Heart left ventricle (tissue), 16 donors: ENCODE results near the gene MTPN. TPM values are rescaled to one million over a fixed set of nuclear protein-coding genes. Genes with fewer than 3 reads are reported as not detected.

Source experiments
- ATAC-seq, 4 donors: fragments of 200-7000 bp; cut with Tn5 transposase; one replicate each; pipeline ENCODE4 v1.9.1; 2020 to 2022; ENCODE audit warnings: moderate library complexity in 4 of 4, mild to moderate bottlenecking in 3 of 4, moderate number of reproducible peaks in 1 of 4
- DNase-seq, 5 donors: peaks; one replicate each; pipeline ENCODE4 v3.0.0-alpha.2; 2020
- H3K27ac ChIP-seq, 12 donors: fragments of 200-600 bp; sonication (generic) in 4 of 12; one replicate each; pipeline versions ENCODE4 v1.5.0 to v1.8.0; 2016 to 2022; ENCODE audit warnings: mild to moderate bottlenecking in 2 of 12
- H3K27me3 ChIP-seq, 9 donors: fragments of 200-600 bp; sonication (generic) in 2 of 9; one replicate each; pipeline versions ENCODE4 v1.5.1 to v1.8.0; 2016 to 2022; ENCODE audit warnings: mild to moderate bottlenecking in 3 of 9
- H3K36me3 ChIP-seq, 9 donors: fragments of 200-600 bp; sonication (generic) in 2 of 9; one replicate each; pipeline versions ENCODE4 v1.5.0 to v1.8.0; 2018 to 2022; ENCODE audit warnings: mild to moderate bottlenecking in 2 of 9
- H3K4me1 ChIP-seq, 12 donors: fragments of 200-600 bp; sonication (generic) in 4 of 12; one replicate each; pipeline versions ENCODE4 v1.5.0 to v1.8.0; 2016 to 2022; ENCODE audit warnings: mild to moderate bottlenecking in 3 of 12
- H3K4me3 ChIP-seq, 12 donors: fragments of 200-600 bp; sonication (generic) in 4 of 12; one replicate each; pipeline versions ENCODE4 v1.5.0 to v1.8.0; 2017 to 2022; ENCODE audit warnings: mild to moderate bottlenecking in 9 of 12, moderate library complexity in 4 of 12
- H3K9me3 ChIP-seq, 12 donors: fragments of 200-600 bp; sonication (generic) in 4 of 12; one replicate each; pipeline versions ENCODE4 v1.5.0 to v1.8.0; 2016 to 2022; ENCODE audit warnings: mild to moderate bottlenecking in 1 of 12
- POLR2A ChIP-seq, 2 donors: fragments of 450-650 bp; IDR thresholded peaks; one replicate each; pipeline ENCODE4 v1.6.1; 2017; ENCODE audit warnings: antibody characterized with exemption in 2 of 2, mild to moderate bottlenecking in 2 of 2, moderate library complexity in 2 of 2
- WGBS, 4 donors: extraction: QIAGEN DNeasy Blood & Tissue Kit in 2 of 4; methylation state at CpG; one replicate each; pipeline versions ENCODE4 v1.1.5 to v1.1.7; 2013 to 2018; 5-methylcytosine and 5-hydroxymethylcytosine counted together
- intact Hi-C, 10 donors: fragments of 100-400 bp; cut with DNase I; formaldehyde crosslinking; loops; one replicate each; pipeline versions ENCODE4 v1.11.1 to v1.14.2; 2022
- polyA plus RNA-seq, 2 donors: library from polyadenylated mRNA; stranded (reverse); fragments of 200-250 nt; gene quantifications; one replicate each; pipeline ENCODE4 v1.2.3, GENCODE V29; 2013
- total RNA-seq, 9 donors: library from RNA; depleted of rRNA in 2 of 9; stranded (reverse); fragments of >200 nt in 2 of 9; fragmentation: NEBNext Ultra II Directional in 3 of 9; extraction: Animal tissue kit (Norgen Biotek cat#: 25700) in 3 of 9; gene quantifications; one replicate each; pipeline versions ENCODE4 v1.1.0 to v1.2.4, GENCODE V29; 2016 to 2023
- TF ChIP-seq, protein P1 (sequence below), 12 donors: fragments of 200-600 bp; sonication (generic) in 4 of 12; IDR thresholded peaks; one replicate each; pipeline versions ENCODE4 v1.5.0 to v1.8.0; 2018 to 2022; ENCODE audit warnings: antibody characterized with exemption in 12 of 12, mild to moderate bottlenecking in 5 of 12
- donor health status: ischemic (EF 13 %, LVEDD 7.1; RV severe dilation, severe dysfunction).
- donor health status: healthy with polysubstance abuse.
- donor health status: DM: no; HTN: yes; CAD: no.
- donor health status: DM: no; HTN: no; CAD: no.
- donor health status: ischemic (EF 25% LVEDD 6.9; RV normal size, moderate dysfunction).
- donor health status: ischemic (EF 25% LVEDD 5.7; RV mildly dilated, moderate dysfunction).
- donor health status: healthy.
- donor health status: DM: yes; HTN: yes; CAD: no.
- donor health status: ischemic (EF 35%, LVEDD 5.7; RV mildly dilated, moderate dysfunction).
- donor health status: nonischemic (EF 11% LVEDD 7.7; RV severe dilation, severe dysfunction).
- donor health status: DM: yes; HTN: yes; CAD: no.
- donor health status: PGD.
- donor health status: ischemic (EF 29% LVEDD 5.4; RV normal size, mild dysfunction).
- donor health status: nonischemic (EF 23%, LVEDD 6.1; RV moderate dilation, normal function).

Gene MTPN
- total and polyA plus RNA-seq, 11 donors, result 22.1 to 130 (median 90.4) TPM

DNA sequence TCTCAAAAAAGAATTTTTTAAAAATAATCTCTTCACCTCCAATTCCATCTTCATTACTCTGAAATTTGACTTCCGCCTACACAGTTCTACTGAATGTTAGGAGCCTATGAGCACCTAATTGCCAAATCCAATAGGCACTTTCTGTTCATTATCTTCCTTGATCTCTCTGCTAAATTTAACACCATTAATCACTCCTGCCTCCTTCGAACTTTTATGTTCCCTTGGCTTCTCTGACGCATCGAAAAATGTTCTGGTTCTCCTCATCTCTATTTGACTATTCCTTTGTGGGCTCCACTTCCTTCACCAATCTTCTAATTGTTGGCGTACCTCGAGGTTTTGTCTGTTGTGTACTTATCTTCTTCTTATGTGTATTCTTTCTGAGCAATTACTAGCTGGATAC, 87.3 kb downstream of the MTPN start:
- H3K4me3 ChIP-seq, result no peak overlapping the region
- H3K36me3 ChIP-seq, result no peaks in the 10 kb centered on the region
- H3K9me3 ChIP-seq, result no peaks in the 10 kb centered on the region
- H3K27me3 ChIP-seq, result no peaks in the 10 kb centered on the region
- H3K4me1 ChIP-seq, result peaks cover 0 to 4% (median 0%) of the 10 kb centered on the region in 12 donors
- intact Hi-C loops, result no loop called here
- TF ChIP-seq, protein P1, sequence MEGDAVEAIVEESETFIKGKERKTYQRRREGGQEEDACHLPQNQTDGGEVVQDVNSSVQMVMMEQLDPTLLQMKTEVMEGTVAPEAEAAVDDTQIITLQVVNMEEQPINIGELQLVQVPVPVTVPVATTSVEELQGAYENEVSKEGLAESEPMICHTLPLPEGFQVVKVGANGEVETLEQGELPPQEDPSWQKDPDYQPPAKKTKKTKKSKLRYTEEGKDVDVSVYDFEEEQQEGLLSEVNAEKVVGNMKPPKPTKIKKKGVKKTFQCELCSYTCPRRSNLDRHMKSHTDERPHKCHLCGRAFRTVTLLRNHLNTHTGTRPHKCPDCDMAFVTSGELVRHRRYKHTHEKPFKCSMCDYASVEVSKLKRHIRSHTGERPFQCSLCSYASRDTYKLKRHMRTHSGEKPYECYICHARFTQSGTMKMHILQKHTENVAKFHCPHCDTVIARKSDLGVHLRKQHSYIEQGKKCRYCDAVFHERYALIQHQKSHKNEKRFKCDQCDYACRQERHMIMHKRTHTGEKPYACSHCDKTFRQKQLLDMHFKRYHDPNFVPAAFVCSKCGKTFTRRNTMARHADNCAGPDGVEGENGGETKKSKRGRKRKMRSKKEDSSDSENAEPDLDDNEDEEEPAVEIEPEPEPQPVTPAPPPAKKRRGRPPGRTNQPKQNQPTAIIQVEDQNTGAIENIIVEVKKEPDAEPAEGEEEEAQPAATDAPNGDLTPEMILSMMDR (IDR thresholded peaks at IDR 0.05), result no peak
- no peak for TF ChIP-seq POLR2A (IDR thresholded peaks at IDR 0.05)
- ATAC-seq, result no peak
- WGBS, 4 donors, result 90 to 94% (median 93%) methylated on average over 6 of the region's 6 CpGs
- DNase-seq, result no peak
- H3K27ac ChIP-seq, result no peak overlapping the region

DNA sequence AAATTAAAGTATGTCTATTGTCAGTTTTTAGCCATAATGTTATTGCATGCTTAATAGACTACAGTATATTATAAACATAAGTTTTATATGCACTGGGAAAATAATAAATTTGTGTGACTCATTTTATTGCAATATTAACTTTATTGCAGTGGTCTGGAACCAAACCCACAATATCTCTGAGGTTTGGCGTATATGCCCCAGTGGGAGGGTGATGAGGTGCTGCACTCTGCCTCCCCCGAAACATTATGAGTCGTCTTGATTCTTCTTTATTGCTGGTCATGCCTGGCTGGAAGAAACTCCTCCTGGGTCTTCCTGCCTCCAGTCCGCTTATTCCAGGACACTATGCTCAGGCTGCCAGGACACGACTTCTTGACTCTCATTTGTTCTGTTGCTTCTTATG, 88.4 kb downstream of the MTPN start:
- H3K4me3 ChIP-seq, result no peak overlapping the region
- H3K36me3 ChIP-seq, result no peaks in the 10 kb centered on the region
- TF ChIP-seq, protein P1 (IDR thresholded peaks at IDR 0.05), result no peak
- TF ChIP-seq POLR2A (IDR thresholded peaks at IDR 0.05), result no peak
- DNase-seq (no peak), ATAC-seq (no peak)
- no peaks in the 10 kb centered on the region for H3K9me3 ChIP-seq
- intact Hi-C loops, result no loop called here
- 90 to 95% (median 90%) methylated on average over 5 of the region's 5 CpGs for WGBS, 4 donors
- peaks cover 0 to 13% (median 0%) of the 10 kb centered on the region in 12 donors for H3K4me1 ChIP-seq
- no peaks in the 10 kb centered on the region for H3K27me3 ChIP-seq
- H3K27ac ChIP-seq, result no peak overlapping the region

DNA sequence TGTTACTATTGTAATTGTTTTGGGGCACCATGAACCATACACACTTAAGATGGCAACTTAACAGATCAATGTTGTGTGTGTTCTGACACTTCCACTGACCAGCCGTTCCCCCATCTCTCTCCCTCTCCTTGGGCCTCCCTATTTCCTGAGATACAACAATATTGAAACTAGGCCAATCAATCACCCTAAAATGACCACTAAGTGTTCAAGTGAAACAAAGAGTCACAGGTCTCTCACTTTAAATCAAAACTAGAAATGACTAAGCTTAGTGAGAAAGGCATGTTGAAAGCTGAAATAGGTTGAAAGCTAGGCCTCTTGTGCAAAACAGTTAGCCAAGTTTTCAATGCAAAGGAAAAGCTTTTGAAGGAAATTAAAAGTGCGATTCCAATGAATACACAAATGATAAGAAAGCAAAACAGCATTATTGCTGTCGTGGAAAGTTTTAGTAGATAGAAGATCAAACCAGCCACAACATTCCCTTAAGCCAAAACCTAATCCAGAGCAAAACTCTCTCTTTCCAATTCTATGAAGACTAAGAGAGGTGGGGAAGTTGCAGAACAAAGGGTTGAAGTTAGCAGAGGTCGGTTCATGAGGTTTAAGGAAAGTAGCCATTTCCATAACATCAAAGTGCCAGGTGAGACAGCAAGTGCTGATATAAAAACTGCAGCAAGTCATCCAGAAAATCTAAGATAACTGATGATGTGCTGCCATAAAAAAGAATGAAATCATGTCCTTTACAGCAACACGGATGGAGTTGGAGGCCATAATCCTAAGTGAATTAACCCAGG, 90.6 kb downstream of the MTPN start:
- H3K36me3 ChIP-seq, result no peaks in the 10 kb centered on the region
- WGBS, 4 donors, result 77 to 85% (median 80%) methylated on average over 5 of the region's 5 CpGs
- ATAC-seq (no peak), DNase-seq (no peak)
- peaks cover 0 to 13% (median 0%) of the 10 kb centered on the region in 12 donors for H3K4me1 ChIP-seq
- H3K4me3 ChIP-seq, result no peak overlapping the region
- H3K27ac ChIP-seq, result no peak overlapping the region
- TF ChIP-seq, protein P1 (IDR thresholded peaks at IDR 0.05), result no peak
- TF ChIP-seq POLR2A (IDR thresholded peaks at IDR 0.05), result no peak
- intact Hi-C loops, result no loop called here
- H3K9me3 ChIP-seq, result no peaks in the 10 kb centered on the region
- H3K27me3 ChIP-seq, result no peaks in the 10 kb centered on the region

DNA sequence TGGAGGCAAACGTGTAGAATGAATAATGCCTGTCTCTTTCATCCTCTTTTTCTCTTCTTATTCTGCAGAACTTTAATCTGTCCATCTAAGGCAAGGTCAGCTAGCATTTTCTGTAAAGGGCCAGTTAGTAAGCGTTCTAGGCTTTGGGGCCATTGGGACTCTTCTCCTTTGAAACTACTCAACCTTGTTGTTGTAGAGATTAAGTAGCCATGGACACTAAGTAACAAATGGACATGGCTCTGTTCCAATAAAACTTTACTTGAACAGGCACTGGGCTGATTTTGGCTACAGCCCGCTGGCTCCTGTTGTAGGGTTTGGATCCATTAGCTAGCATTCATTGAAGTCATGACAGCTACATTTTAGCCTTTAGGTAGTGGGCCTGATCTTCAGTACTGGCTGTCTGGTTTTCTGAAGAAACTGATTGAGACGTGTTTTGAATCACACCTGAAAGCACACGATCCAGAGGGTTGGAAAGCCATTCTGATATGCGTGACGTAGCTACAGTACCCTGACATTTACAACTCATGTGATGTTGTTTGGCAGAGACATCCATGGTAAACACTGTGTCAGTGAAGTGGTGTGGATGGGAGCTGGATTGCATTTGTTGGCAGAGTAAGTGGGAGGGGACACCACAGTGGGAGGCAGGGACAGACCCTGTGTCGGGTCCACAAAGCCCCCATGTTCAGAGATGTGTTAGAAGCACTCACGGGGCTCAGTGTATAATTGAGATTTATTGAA, 92.5 kb downstream of the MTPN start:
- Histone ChIP-seq H3K9me3 (no peaks in the 10 kb centered on the region), H3K27me3 (no peaks in the 10 kb centered on the region), H3K4me3 (no peak overlapping the region), H3K4me1 (peaks cover 0 to 13% (median 0%) of the 10 kb centered on the region in 12 donors), H3K27ac (peak overlapping the region in 2 of 12 donors; percentile 43 to 53), H3K36me3 (no peaks in the 10 kb centered on the region)
- peak in 1 of 5 donors; percentile 30 for DNase-seq
- TF ChIP-seq, protein P1 (IDR thresholded peaks at IDR 0.05), result no peak
- TF ChIP-seq POLR2A (IDR thresholded peaks at IDR 0.05), result no peak
- intact Hi-C loops, result loop anchor here in 1 of 10 donors (2.0 kb wide), 1 partner anchor 46 kb away; no protein-coding TSS in a partner anchor
- 51 to 66% (median 54%) methylated on average over 9 of the region's 9 CpGs for WGBS, 4 donors
- ATAC-seq, result peak; percentile 78 to 94 (median 87)
